Ovary (tissue), 9 donors: Measurements from ENCODE around the gene SPATA31C1. TPM values are rescaled to one million over a fixed set of nuclear protein-coding genes. Genes with fewer than 3 reads are reported as not detected.

Experiments
- DNase-seq, 5 donors: peaks; one replicate each; pipeline ENCODE4 v3.0.0-alpha.2; 2019 to 2020
- H3K27ac ChIP-seq, 2 donors: fragments of 200-600 bp; one replicate each; pipeline versions ENCODE4 v1.5.1 to v1.8.0; 2019 to 2022
- H3K27me3 ChIP-seq: fragments of 200-600 bp; one replicate; pipeline ENCODE4 v1.8.0; 2022
- H3K36me3 ChIP-seq: fragments of 200-600 bp; sonication (generic); one replicate; pipeline ENCODE4 v1.5.1; 2019
- H3K4me1 ChIP-seq: one replicate; pipeline ENCODE4 v1.8.1; 2013; ENCODE audit warnings: mild to moderate bottlenecking, moderate library complexity; ENCODE audit not compliant: insufficient read depth
- H3K4me3 ChIP-seq: fragments of 200-600 bp; sonication (generic); one replicate; pipeline ENCODE4 v1.5.1; 2017
- H3K9me3 ChIP-seq, 2 donors: fragments of 200-600 bp in 1 of 2; sonication (generic) in 1 of 2; one replicate each; pipeline versions ENCODE4 v1.5.1 to v1.8.1; 2013 to 2019; ENCODE audit warnings: mild to moderate bottlenecking in 1 of 2, moderate library complexity in 1 of 2
- CTCF ChIP-seq, 3 donors: fragments of 450-650 bp in 2 of 3; fragments of 200-600 bp in 1 of 3; IDR thresholded peaks; one replicate each; pipeline versions ENCODE4 v1.5.1 to v1.8.0; 2016 to 2022; ENCODE audit warnings: antibody characterized with exemption in 3 of 3, mild to moderate bottlenecking in 1 of 3
- EP300 ChIP-seq: sonication (generic); formaldehyde crosslinking; IDR thresholded peaks from one replicate; pipeline ENCODE4 v1.6.1; 2017; ENCODE audit warnings: antibody characterized with exemption
- POLR2A ChIP-seq: fragments of 450-650 bp; IDR thresholded peaks from one replicate; pipeline ENCODE4 v1.6.1; 2017; ENCODE audit warnings: antibody characterized with exemption, mild to moderate bottlenecking, moderate library complexity
- WGBS, 3 donors: extraction: QIAGEN DNeasy Blood & Tissue Kit in 1 of 3; methylation state at CpG; one replicate each; pipeline versions ENCODE4 v1.1.5 to v1.1.7; 2013 to 2017; 5-methylcytosine and 5-hydroxymethylcytosine counted together
- intact Hi-C, 4 donors: fragments of 100-400 bp; cut with DNase I; formaldehyde crosslinking; loops; one replicate each; pipeline versions ENCODE4 v1.11.0 to v1.15.1; 2022 to 2023
- polyA plus RNA-seq, 2 donors: library from polyadenylated mRNA; stranded (reverse); fragments of 200-250 nt in 1 of 2; fragments of 350-450 nt in 1 of 2; fragmentation: Illumina TruSeq in 1 of 2; extraction: RNeasy Lipid Tissue Mini Kit (QIAGEN cat#74804) in 1 of 2; gene quantifications; one replicate each; pipeline ENCODE4 v1.2.3, GENCODE V29; 2013 to 2014
- total RNA-seq, 7 donors: library from RNA; depleted of rRNA in 2 of 7; stranded (reverse); fragments of >200 nt in 2 of 7; fragmentation: NEBNext Ultra II Directional in 3 of 7; extraction: Animal tissue kit (Norgen Biotek cat#: 25700) in 3 of 7; gene quantifications; one replicate each; pipeline versions ENCODE4 v1.1.0 to v1.2.4, GENCODE V29; 2016 to 2023
- donor health status: DM: no; HTN: no; CAD: no; lungs with moderate emphysema.
- donor health status: DM: no; HTN: no; CAD: no.
- donor health status: Bipolar disorder and iron deficiency.
- donor health status: DM: yes; HTN: yes; CAD: no.
- donor health status: DM: no; HTN: no; CAD: no.
- donor health status: DM: yes; HTN: yes; CAD: no.

The SPATA31C1 gene
- total and polyA plus RNA-seq, 9 donors, result not detected

GRCh38 chr9:87875831-87876545 is 41.8 kb upstream of the SPATA31C1 start:
- Histone ChIP-seq H3K27me3 (no peaks in the 10 kb centered on the region), H3K27ac (no peak overlapping the region), H3K36me3 (no peaks in the 10 kb centered on the region), H3K4me1 (no peaks in the 10 kb centered on the region), H3K4me3 (no peak overlapping the region), H3K9me3 (no peaks in the 10 kb centered on the region)
- WGBS, 3 donors, result 19 to 29% (median 24%) methylated on average over 5 of the region's 5 CpGs
- intact Hi-C loops, result no loop called here
- DNase-seq, result no peak
- TF ChIP-seq CTCF (IDR thresholded peaks at IDR 0.05) (no peak), EP300 (no peak), POLR2A (no peak)

- Histone ChIP-seq H3K4me3 (no peak overlapping the region), H3K36me3 (no peaks in the 10 kb centered on the region), H3K27ac (no peak overlapping the region), H3K27me3 (no peaks in the 10 kb centered on the region), H3K4me1 (no peaks in the 10 kb centered on the region), H3K9me3 (no peaks in the 10 kb centered on the region)
- intact Hi-C loops, result no loop called here
- WGBS, 3 donors, result 64 to 79% (median 69%) methylated on average over 5 of the region's 5 CpGs
- DNase-seq, result peak in 1 of 5 donors; percentile 1
- no peak for TF ChIP-seq EP300
- TF ChIP-seq CTCF (IDR thresholded peaks at IDR 0.05), result no peak
- no peak for TF ChIP-seq POLR2A
Observed at GRCh38 chr9:87876708-87877107, 41.1 kb upstream of the SPATA31C1 start.

GRCh38 chr9:87878989-87879511 is 38.7 kb upstream of the SPATA31C1 start:
- 93 to 96% (median 96%) methylated on average over 1 of the region's 1 CpG for WGBS, 3 donors
- H3K9me3 ChIP-seq, result no peaks in the 10 kb centered on the region
- H3K4me1 ChIP-seq, result no peaks in the 10 kb centered on the region
- no peaks in the 10 kb centered on the region for H3K27me3 ChIP-seq
- no peak for TF ChIP-seq POLR2A
- DNase-seq, result no peak
- H3K36me3 ChIP-seq, result no peaks in the 10 kb centered on the region
- H3K4me3 ChIP-seq, result no peak overlapping the region
- H3K27ac ChIP-seq, result no peak overlapping the region
- intact Hi-C loops, result no loop called here

- no peak for TF ChIP-seq CTCF (IDR thresholded peaks at IDR 0.05)
- Histone ChIP-seq H3K4me1 (no peaks in the 10 kb centered on the region), H3K36me3 (no peaks in the 10 kb centered on the region), H3K4me3 (no peak overlapping the region), H3K27me3 (no peaks in the 10 kb centered on the region), H3K9me3 (no peaks in the 10 kb centered on the region), H3K27ac (no peak overlapping the region)
- DNase-seq, result no peak
- intact Hi-C loops, result no loop called here
- 47 to 57% (median 48%) methylated on average over 8 of the region's 8 CpGs for WGBS, 3 donors
Observed at GRCh38 chr9:87880116-87880515, 37.6 kb upstream of the SPATA31C1 start.

GRCh38 chr9:87880683-87881082 is 37.1 kb upstream of the SPATA31C1 start:
- TF ChIP-seq CTCF (IDR thresholded peaks at IDR 0.05) (no peak), EP300 (no peak), POLR2A (no peak)
- Histone ChIP-seq H3K36me3 (no peaks in the 10 kb centered on the region), H3K27me3 (no peaks in the 10 kb centered on the region), H3K27ac (no peak overlapping the region), H3K9me3 (no peaks in the 10 kb centered on the region), H3K4me3 (no peak overlapping the region), H3K4me1 (no peaks in the 10 kb centered on the region)
- DNase-seq, result no peak
- 84 to 91% (median 88%) methylated on average over 6 of the region's 6 CpGs for WGBS, 3 donors
- intact Hi-C loops, result no loop called here
